NOMO-1 treated with DMSO at 0.1 percent for 48 hours (cell line): ENCODE results near the gene PRRT2.

Experiments
- DNase-seq: peaks from one replicate; lab custom pipeline; 2025; ENCODE audit not compliant: unreplicated experiment; lab: John Stamatoyannopoulos, UW

The PRRT2 gene

GRCh38 chr16:29858974-29859373, 47.0 kb downstream of the PRRT2 start:
- DNase-seq, result no peak

GRCh38 chr16:29860218-29860617, 48.2 kb downstream of the PRRT2 start:
- DNase-seq, result no peak

GRCh38 chr16:29862383-29862883, 50.4 kb downstream of the PRRT2 start:
- no peak for DNase-seq

GRCh38 chr16:29862884-29863668, 51.1 kb downstream of the PRRT2 start, which contains the start of gene CDIPT:
Gene CDIPT (minus strand): TSS chr16:29863226. CDS start chr16:29862857, 369 bp downstream.
- peak; percentile 97 for DNase-seq

GRCh38 chr16:29863669-29863984, 51.6 kb downstream of the PRRT2 start:
- no peak for DNase-seq

GRCh38 chr16:29864205-29864604, 52.2 kb downstream of the PRRT2 start:
- no peak for DNase-seq
